HG03045 (cell line): ENCODE results near the gene IL10.
"Not testable (repeated sequence)": the region's sequence is repeated elsewhere in the genome, so short reads cannot be mapped to it uniquely, and the experiment has no call there.

Experiments
- ATAC-seq: cut with Tn5 transposase; IDR thresholded peaks from one replicate; pipeline ENCODE4 v1.9.1; 2021; ENCODE audit warnings: mild to moderate bottlenecking, moderate library complexity; ENCODE audit not compliant: unreplicated experiment

Gene IL10

DNA sequence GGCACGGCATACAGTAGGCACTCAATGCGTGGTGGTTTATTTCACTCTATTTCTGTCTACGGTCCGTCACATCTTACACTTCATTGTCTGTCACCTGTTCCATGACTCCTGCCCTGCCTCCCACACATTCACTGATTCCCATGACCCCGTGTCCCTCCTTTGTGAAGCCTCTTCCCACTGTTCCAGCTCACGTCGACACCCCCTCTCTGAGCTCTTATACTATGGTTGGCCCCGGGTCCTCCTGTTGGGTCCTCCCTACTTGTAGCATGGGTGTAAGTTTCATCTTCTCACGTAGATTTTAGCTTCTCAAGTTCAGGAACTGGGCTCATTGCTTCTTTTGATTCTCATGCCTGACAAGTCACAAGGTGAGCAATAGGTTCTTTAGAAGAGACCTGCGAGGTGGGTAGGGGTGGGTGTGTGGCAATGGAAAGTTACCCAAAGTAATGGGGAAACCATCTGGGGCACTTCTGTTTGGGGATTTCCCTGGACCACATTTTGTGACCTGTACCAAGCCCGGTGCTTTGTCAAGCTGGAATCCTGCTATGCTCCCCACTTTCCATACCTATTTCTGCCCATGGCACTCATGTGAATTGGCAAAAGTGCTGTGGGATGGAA lies 22.1 kb upstream of the IL10 start:
- ATAC-seq: no peak

DNA sequence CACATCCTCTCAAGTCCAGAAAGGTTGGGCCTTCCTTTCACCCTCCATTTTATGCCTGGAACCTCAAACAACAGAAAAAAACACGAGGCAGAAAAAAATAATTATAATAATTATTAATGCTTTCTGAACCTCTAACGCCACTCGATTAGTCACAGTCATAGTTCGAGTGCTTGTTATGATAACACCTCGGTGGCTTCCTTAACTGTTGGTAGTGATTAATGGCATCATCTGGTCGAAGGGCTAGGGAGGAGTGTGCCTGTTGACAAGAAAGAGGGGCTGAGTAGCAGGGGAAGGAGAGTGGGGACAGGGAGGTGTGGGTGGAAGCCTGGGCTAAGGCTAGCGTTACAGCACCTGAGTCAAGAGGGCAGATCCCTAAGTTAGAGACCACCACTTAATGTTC lies 21.3 kb upstream of the IL10 start:
- ATAC-seq: no peak

DNA sequence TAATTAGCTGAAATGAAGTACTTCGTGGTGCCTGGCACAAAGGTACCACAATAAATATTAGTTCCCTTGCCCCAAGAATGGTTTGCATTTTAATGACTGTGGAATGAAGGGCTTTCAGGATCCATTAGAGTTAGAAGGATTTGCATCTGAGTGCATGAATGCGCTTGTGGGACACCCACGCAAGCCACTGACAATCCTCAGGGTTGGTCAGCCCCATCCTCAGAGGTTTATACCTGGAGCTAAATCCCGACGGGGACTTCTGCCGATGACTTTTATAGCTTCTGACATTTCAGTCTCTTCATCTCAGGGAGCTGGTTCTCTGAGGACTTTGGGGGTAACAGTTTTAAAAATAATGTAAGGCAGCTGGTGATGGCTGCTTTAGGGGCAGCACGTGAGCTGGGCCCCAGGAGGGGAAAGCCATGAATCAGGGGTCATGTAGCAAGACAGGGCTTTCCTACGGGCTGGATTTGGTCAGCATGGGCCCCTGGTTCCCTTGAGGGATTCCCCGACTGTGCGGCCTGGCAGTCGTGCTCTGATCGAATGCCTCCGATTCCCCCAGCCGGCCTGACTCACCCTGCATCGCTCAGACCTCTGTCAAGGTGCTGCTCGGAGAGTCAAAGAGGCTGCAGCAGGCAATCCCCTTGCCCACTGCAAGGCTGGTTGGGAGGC lies 20.8 kb upstream of the IL10 start:
- ATAC-seq: peak; percentile 66

DNA sequence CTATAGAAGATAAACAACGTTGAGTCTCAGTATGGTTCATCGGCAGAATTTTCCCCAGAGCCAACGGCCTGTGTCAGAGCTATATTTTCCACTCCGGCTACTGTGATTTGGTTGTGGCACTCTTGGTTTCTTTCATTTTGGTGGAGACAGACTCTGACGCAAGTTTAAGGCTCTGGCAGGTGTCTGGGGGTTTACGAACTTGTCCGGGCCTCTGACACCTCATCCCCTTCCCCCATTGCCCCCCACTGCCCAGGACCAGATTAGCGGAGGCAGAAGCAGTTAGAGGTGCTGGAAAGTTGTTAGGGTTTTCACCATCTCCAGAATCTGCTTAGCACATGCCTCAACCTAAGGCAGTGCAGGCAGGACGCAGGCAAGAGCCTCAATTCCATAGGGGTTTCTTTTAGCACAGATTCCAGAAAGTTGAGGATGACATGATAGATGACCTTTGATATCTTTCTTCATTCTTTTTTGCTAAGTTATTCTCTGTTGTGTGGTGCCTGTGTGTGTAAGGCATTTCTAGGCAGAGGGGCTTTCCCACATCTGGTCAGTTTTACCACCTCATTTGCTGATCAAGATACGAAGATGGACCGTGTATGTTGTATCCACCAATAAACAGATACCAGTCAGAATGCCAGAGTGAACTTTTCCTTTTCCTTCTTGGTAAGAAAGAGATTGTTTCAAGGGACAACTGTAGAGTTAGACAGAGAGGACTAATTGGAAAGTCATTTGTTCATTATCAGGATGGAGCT lies 18.4 kb upstream of the IL10 start:
- ATAC-seq: no peak

- ATAC-seq: no peak
These were observed 16.3 kb upstream of the IL10 start for GRCh38 chr1:206788487-206789050.

DNA sequence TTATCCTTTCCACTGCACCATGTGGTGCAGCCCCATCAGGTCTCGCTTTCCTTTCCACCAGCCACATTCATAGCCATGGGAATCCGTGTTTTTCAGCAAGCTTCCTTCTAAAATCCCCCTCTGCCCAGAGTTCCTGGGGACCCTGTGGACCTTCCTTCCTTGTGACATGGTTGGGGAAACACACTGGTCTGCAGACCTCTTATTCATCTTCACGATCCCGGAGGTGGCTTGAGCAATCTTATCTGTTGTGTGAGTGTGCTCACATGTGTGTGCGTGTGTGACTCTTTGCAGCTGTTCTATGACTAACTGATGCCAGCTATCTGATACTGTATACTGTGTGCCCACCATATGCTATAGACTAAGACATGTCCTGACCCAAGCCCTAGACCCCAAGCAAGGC lies 15.6 kb upstream of the IL10 start:
- ATAC-seq: no peak

DNA sequence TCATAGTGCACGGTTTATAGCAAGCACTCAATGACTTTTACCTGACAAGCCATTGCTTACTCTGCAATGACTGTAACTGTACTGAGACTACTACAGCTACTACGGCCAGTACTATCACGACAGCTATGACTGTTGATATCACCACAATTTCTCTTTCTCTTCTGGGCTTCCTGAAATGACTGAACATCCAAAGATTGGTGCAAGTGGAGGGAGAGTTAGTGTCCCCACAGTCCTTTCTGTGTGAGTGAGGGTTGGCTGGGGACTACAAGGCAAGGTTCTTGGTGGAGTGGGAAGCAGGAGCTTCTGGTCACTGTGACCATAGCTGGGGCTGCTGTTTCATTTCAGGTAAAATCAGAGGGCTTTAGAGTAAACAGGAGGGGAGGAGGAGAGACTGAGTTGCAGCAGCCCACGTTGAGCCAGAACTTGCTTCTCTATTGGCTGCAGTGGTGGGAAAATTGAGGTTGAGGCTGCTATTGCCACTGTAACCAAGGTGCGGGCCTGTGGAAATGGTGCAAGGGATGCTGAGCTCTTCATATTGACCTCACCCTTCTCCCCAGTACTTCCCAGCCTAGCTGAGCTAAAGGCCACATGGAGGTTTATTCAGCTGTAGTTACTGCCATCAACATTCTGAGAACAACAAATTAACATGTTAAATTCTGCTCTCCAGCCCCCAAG lies 14.1 kb upstream of the IL10 start:
- no peak for ATAC-seq

- ATAC-seq: no peak
These were observed 13.0 kb upstream of the IL10 start for GRCh38 chr1:206785182-206785765.

DNA sequence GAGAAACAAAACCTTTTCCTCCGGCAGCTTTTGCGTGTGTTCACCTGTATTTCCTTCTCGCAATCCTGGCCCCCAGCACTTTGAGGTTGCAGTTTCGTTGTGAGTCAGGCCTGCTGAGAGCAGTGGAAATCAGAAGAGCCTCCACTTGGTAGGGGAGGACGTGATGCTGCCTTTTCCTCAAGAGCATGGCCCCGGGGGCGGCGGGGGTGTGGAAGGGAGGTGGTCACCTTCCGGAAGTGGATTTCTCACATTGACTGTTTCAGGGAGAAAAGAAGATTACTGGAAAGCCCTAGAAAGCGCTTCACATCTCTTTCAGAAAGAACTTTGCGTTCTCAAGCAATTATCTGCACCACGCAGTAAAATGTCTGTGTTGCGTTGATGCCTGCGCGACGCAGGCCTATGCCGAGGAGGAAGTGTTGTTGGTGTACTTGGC lies 12.2 kb upstream of the IL10 start:
- ATAC-seq: peak; percentile 63

GRCh38 chr1:206783506-206783905 lies 11.2 kb upstream of the IL10 start:
- ATAC-seq: no peak

DNA sequence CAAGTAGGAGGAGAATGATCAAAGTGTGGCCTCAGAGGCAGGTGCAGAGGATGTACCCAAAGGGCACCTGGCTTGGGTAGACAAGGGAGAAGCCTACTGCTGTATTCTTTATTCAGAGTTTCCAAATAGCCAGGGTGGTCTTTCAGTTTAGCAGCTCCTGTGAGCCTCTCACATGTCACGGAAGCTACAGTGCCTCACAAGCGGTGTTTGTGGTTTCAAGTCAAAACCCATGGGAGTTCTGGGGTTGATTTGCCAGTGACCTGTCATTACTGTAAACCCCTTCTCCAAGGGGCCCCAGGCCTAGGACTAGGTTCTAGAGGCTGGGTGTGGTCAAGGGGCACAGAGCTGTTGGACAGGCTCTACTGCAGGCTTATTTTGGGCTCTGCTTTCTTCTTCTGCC lies 10.2 kb upstream of the IL10 start:
- peak; percentile 47 for ATAC-seq

GRCh38 chr1:206779638-206780037 lies 7.3 kb upstream of the IL10 start:
- ATAC-seq: no peak

DNA sequence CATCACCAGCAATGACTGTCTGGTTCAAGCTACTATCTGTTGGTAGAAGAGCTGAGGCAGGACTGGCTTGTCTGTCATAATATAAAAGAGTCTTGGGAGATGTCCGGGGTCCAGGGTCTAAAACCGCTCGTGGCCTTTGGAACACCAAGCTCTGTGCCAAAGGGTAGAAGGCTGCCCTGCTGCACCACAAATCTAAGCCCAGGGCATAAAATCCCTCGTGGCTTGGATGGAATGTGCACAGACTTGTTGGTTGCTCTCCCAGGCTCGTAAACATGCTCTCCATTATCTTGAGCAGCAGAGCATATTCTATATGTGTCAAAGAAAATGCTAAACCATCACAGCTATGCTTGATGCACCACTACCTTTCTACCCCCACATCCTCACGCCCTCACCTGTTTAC lies 6.6 kb upstream of the IL10 start:
- ATAC-seq: not testable (repeated sequence)

- no peak for ATAC-seq
These were observed 5.7 kb upstream of the IL10 start for GRCh38 chr1:206778031-206778430.

DNA sequence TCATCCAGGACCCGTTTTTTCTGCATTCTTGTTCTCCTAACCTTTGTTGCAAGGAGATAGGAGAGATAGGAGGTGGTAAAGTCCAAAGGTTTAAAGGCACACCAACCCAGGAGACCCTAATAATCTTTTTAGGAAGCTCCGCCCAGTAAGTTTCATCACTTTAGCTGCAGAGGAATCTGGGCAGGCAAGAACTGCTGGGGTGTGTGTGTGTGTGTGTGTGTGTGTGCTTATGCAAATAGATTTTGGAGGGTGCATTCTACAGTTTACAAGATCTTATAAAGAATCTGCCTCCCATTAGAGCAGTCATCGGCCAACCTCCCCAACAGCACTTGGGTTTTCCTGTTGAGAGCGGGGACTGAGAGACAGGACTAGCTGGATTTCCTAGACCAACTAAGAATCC lies 3.9 kb upstream of the IL10 start:
- no peak for ATAC-seq

- ATAC-seq: no peak
These were observed 1.8 kb upstream of the IL10 start for GRCh38 chr1:206774093-206774492.

- ATAC-seq: no peak
These were observed 979 bp downstream of the IL10 start for GRCh38 chr1:206771338-206771692.

DNA sequence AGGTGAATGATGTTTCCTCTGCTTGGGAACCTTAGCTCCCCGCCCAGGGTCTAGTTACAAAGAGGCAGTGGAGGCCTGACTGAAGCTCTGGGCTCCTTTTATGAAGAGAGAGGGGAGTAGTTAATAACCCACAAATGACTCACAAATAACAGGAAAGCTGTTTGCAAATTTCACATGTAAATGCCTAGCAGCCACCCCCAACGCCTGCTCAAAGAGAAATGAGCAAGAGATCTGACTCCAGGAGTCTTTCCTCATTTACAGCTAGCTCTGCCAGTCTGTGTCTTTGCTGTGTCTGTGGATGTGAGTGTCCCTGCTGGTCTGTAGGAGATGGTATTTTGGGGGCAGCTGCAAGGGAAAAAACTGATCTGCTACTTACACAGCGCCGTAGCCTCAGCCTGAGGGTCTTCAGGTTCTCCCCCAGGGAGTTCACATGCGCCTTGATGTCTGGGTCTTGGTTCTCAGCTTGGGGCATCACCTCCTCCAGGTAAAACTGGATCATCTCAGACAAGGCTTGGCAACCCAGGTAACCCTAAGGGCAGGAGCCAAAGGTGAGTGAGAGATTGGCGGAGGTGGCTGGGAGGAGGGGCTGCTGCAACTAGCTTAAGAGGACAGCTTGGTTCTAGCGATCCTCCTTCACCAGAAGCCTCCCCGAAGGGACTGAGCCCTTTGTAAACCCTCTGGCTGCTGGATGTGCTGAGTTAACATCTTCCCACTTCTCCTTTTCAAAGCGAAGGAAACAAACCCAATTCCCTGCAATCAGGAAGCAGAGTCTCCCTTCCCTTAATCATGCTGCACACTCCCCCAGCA lies 1.6 kb downstream of the IL10 start, which contains the start of gene IL19:
IL19 (plus strand) TSS at position 243 of the 807 bp plus-strand sequence. CDS start 65,890 bp downstream, outside the sequence.
- no peak for ATAC-seq

DNA sequence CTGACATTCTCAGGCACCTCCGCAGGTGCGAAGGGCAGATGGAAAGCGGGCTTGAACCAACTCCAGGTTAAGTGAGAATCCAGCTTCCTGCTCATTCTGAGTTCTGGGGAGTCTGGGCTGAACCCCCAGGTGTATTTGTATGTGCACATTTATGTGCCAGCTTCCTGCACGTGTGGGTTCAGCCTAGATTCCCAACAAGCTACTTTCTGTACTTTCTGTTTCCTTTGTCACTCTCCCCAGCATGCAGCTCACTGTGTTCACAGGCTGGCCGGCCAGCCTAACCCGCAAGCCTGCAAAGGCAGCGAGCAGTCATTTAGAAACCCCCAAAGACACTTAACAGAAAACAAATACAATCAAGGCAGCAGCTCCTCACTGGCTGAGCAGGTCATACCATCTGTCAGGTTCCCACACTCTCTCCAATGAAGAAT lies 3.0 kb downstream of the IL10 start:
- peak; percentile 62 for ATAC-seq
